ENCODE results near the gene RHOJ. TPM values are rescaled to one million over a fixed set of nuclear protein-coding genes. Genes with fewer than 3 reads are reported as not detected.
"Not testable (repeated sequence)": the region's sequence is repeated elsewhere in the genome, so short reads cannot be mapped to it uniquely, and the experiment has no call there.

RHOJ gene
- total RNA-seq, 1 experiment from 2014 or later, result not detected

GRCh38 chr14:63299351-63300110 lies 95.3 kb downstream of the RHOJ start:
- no TSS peak for BruUV-seq (replicated peaks)
- TF ChIP-seq CTCF (IDR thresholded peaks at IDR 0.05; ENCODE audit: insufficient read depth in 1 of 2, low read depth in 1 of 2, low read length in 1 of 2, severe bottlenecking in 1 of 2, unreplicated experiment in 1 of 2), result no peak
- H3K27me3 Mint-ChIP-seq (ENCODE audit: insufficient read depth, unreplicated experiment), result peaks cover 13% of the 10 kb centered on the region
- intact Hi-C loops (cut with micrococcal nuclease; ENCODE audit: unreplicated experiment), result no loop called here
- H3K9me3 Mint-ChIP-seq (ENCODE audit: unreplicated experiment), result no peaks in the 10 kb centered on the region
- H3K4me3 Mint-ChIP-seq (ENCODE audit: unreplicated experiment), result no peak overlapping the region
- POLR2A ChIA-PET, result no interaction called here
- no peak overlapping the region for H3K27ac Mint-ChIP-seq (ENCODE audit: unreplicated experiment)
- no peak for DNase-seq
- Histone ChIP-seq H3K36me3 (ENCODE audit: control insufficient read depth, insufficient read depth, low read length) (no peaks in the 10 kb centered on the region), H3K4me3 (ENCODE audit: low read depth, low read length) (no peak overlapping the region), H3K27me3 (replicated peaks; ENCODE audit: control insufficient read depth, insufficient read depth, low read length) (no peaks in the 10 kb centered on the region), H3K9me3 (no peaks in the 10 kb centered on the region), H3K4me1 (no peaks in the 10 kb centered on the region)
- H3K4me1 Mint-ChIP-seq (ENCODE audit: low read depth, unreplicated experiment), result no peaks in the 10 kb centered on the region
- CTCF ChIA-PET, result no interaction called here
- H3K36me3 Mint-ChIP-seq (ENCODE audit: insufficient read depth, unreplicated experiment), result no peaks in the 10 kb centered on the region

GRCh38 chr14:63300854-63301253 lies 96.6 kb downstream of the RHOJ start:
- Histone ChIP-seq H3K9me3 (no peaks in the 10 kb centered on the region), H3K36me3 (ENCODE audit: control insufficient read depth, insufficient read depth, low read length) (no peaks in the 10 kb centered on the region), H3K27me3 (replicated peaks; ENCODE audit: control insufficient read depth, insufficient read depth, low read length) (no peaks in the 10 kb centered on the region), H3K4me1 (no peaks in the 10 kb centered on the region), H3K4me3 (ENCODE audit: low read depth, low read length) (no peak overlapping the region)
- no TSS peak for BruUV-seq (replicated peaks)
- H3K4me3 Mint-ChIP-seq (ENCODE audit: unreplicated experiment), result no peak overlapping the region
- no peaks in the 10 kb centered on the region for H3K4me1 Mint-ChIP-seq (ENCODE audit: low read depth, unreplicated experiment)
- CTCF ChIA-PET, result no interaction called here
- POLR2A ChIA-PET, result no interaction called here
- no peaks in the 10 kb centered on the region for H3K36me3 Mint-ChIP-seq (ENCODE audit: insufficient read depth, unreplicated experiment)
- TF ChIP-seq CTCF (IDR thresholded peaks at IDR 0.05; ENCODE audit: insufficient read depth in 1 of 2, low read depth in 1 of 2, low read length in 1 of 2, severe bottlenecking in 1 of 2, unreplicated experiment in 1 of 2), result no peak
- H3K27me3 Mint-ChIP-seq (ENCODE audit: insufficient read depth, unreplicated experiment), result peaks cover 6% of the 10 kb centered on the region
- H3K27ac Mint-ChIP-seq (ENCODE audit: unreplicated experiment), result no peak overlapping the region
- DNase-seq, result no peak
- no peaks in the 10 kb centered on the region for H3K9me3 Mint-ChIP-seq (ENCODE audit: unreplicated experiment)
- intact Hi-C loops (cut with micrococcal nuclease; ENCODE audit: unreplicated experiment), result no loop called here

- Histone ChIP-seq H3K27me3 (replicated peaks; ENCODE audit: control insufficient read depth, insufficient read depth, low read length) (no peaks in the 10 kb centered on the region), H3K9me3 (no peaks in the 10 kb centered on the region), H3K4me1 (no peaks in the 10 kb centered on the region), H3K36me3 (ENCODE audit: control insufficient read depth, insufficient read depth, low read length) (no peaks in the 10 kb centered on the region), H3K4me3 (ENCODE audit: low read depth, low read length) (no peak overlapping the region)
- H3K4me3 Mint-ChIP-seq (ENCODE audit: unreplicated experiment), result no peak overlapping the region
- H3K9me3 Mint-ChIP-seq (ENCODE audit: unreplicated experiment), result no peaks in the 10 kb centered on the region
- TF ChIP-seq CTCF (IDR thresholded peaks at IDR 0.05; ENCODE audit: insufficient read depth in 1 of 2, low read depth in 1 of 2, low read length in 1 of 2, severe bottlenecking in 1 of 2, unreplicated experiment in 1 of 2), result no peak
- no TSS peak for BruUV-seq (replicated peaks)
- CTCF ChIA-PET, result no interaction called here
- POLR2A ChIA-PET, result no interaction called here
- intact Hi-C loops (cut with micrococcal nuclease; ENCODE audit: unreplicated experiment), result no loop called here
- H3K27ac Mint-ChIP-seq (ENCODE audit: unreplicated experiment), result no peak overlapping the region
- no peaks in the 10 kb centered on the region for H3K4me1 Mint-ChIP-seq (ENCODE audit: low read depth, unreplicated experiment)
- H3K27me3 Mint-ChIP-seq (ENCODE audit: insufficient read depth, unreplicated experiment), result peaks cover 6% of the 10 kb centered on the region
- H3K36me3 Mint-ChIP-seq (ENCODE audit: insufficient read depth, unreplicated experiment), result no peaks in the 10 kb centered on the region
- DNase-seq, result no peak
These were observed 97.8 kb downstream of the RHOJ start for GRCh38 chr14:63301891-63302534.

GRCh38 chr14:63304429-63304828 lies 100.2 kb downstream of the RHOJ start:
- H3K9me3 ChIP-seq; H3K36me3 ChIP-seq (ENCODE audit: control insufficient read depth, insufficient read depth, low read length); H3K4me3 Mint-ChIP-seq (ENCODE audit: unreplicated experiment); intact Hi-C loops (cut with micrococcal nuclease; ENCODE audit: unreplicated experiment); H3K4me1 Mint-ChIP-seq (ENCODE audit: low read depth, unreplicated experiment); H3K4me1 ChIP-seq; H3K27ac Mint-ChIP-seq (ENCODE audit: unreplicated experiment); H3K27me3 Mint-ChIP-seq (ENCODE audit: insufficient read depth, unreplicated experiment); H3K9me3 Mint-ChIP-seq (ENCODE audit: unreplicated experiment); H3K4me3 ChIP-seq (ENCODE audit: low read depth, low read length); DNase-seq; H3K27me3 ChIP-seq (replicated peaks; ENCODE audit: control insufficient read depth, insufficient read depth, low read length); H3K36me3 Mint-ChIP-seq (ENCODE audit: insufficient read depth, unreplicated experiment); CTCF ChIA-PET; BruUV-seq (replicated peaks); POLR2A ChIA-PET: not testable (repeated sequence)

All from Caco-2 (cell line).